ENCODE results near the gene TTC23. TPM values are rescaled to one million over a fixed set of nuclear protein-coding genes. Genes with fewer than 3 reads are reported as not detected.

The TTC23 gene
- total RNA-seq, 1 donor: 28.5 TPM

- no peak overlapping the region for H3K4me3 ChIP-seq (ENCODE audit: low read depth, low read length)
- TF ChIP-seq, protein P1, sequence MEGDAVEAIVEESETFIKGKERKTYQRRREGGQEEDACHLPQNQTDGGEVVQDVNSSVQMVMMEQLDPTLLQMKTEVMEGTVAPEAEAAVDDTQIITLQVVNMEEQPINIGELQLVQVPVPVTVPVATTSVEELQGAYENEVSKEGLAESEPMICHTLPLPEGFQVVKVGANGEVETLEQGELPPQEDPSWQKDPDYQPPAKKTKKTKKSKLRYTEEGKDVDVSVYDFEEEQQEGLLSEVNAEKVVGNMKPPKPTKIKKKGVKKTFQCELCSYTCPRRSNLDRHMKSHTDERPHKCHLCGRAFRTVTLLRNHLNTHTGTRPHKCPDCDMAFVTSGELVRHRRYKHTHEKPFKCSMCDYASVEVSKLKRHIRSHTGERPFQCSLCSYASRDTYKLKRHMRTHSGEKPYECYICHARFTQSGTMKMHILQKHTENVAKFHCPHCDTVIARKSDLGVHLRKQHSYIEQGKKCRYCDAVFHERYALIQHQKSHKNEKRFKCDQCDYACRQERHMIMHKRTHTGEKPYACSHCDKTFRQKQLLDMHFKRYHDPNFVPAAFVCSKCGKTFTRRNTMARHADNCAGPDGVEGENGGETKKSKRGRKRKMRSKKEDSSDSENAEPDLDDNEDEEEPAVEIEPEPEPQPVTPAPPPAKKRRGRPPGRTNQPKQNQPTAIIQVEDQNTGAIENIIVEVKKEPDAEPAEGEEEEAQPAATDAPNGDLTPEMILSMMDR (IDR thresholded peaks at IDR 0.05; ENCODE audit: insufficient read depth, low read depth, low read length): no peak
- no peak for DNase-seq (ENCODE audit: low read depth)
Measured at GRCh38 chr15:99167640-99168039, 81.7 kb downstream of the TTC23 start.

- DNase-seq (ENCODE audit: low read depth): no peak
- TF ChIP-seq, protein P1 (IDR thresholded peaks at IDR 0.05; ENCODE audit: insufficient read depth, low read depth, low read length): no peak
- H3K4me3 ChIP-seq (ENCODE audit: low read depth, low read length): no peak overlapping the region
Measured at GRCh38 chr15:99167201-99167600, 82.2 kb downstream of the TTC23 start.

DNA sequence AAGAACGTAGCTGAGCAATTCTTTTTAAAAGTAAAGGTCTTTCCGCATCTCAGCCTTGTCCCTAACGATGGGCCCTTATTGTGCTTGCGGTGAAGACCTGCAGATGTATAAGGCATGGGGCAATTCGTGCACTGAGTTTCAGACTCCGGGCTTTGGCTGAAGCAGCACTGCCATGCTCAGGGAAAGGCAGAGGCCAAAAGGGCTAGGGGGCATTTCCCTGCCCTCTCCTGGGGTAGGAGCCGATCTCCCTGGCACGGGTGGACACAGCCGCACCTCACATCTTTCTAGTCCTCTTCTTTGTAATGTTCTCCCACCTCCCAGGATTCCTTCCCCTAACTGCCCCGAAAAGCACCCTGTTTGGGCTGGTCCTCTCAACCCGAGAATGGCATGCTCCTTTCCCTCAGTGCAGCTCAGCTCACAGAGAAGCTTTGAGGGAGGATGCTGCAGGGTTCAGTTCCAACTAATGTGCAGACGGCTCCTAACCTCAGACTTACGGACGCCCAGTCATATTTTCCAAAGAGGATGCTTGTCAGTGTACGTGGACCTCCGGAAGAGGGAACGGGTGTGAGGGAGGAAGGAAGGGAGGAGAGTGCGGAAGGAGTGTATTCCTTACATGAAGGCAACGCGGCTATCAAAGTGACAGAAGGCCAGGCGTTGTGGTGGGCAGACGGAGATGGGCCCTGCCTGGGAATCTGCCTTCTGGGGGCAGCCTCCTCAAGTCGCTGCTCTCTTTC, 83.3 kb downstream of the TTC23 start:
- TF ChIP-seq, protein P1 (IDR thresholded peaks at IDR 0.05; ENCODE audit: insufficient read depth, low read depth, low read length): no peak
- DNase-seq (ENCODE audit: low read depth): no peak
- H3K4me3 ChIP-seq (ENCODE audit: low read depth, low read length): no peak overlapping the region

- H3K4me3 ChIP-seq (ENCODE audit: low read depth, low read length): no peak overlapping the region
- DNase-seq (ENCODE audit: low read depth): no peak
- TF ChIP-seq, protein P1 (IDR thresholded peaks at IDR 0.05; ENCODE audit: insufficient read depth, low read depth, low read length): no peak
Measured at GRCh38 chr15:99165020-99165790, 84.2 kb downstream of the TTC23 start.

- H3K4me3 ChIP-seq (ENCODE audit: low read depth, low read length): no peak overlapping the region
- TF ChIP-seq, protein P1 (IDR thresholded peaks at IDR 0.05; ENCODE audit: insufficient read depth, low read depth, low read length): no peak
- no peak for DNase-seq (ENCODE audit: low read depth)
Measured at GRCh38 chr15:99164119-99164518, 85.3 kb downstream of the TTC23 start.

- no peak for DNase-seq (ENCODE audit: low read depth)
- H3K4me3 ChIP-seq (ENCODE audit: low read depth, low read length): no peak overlapping the region
- TF ChIP-seq, protein P1 (IDR thresholded peaks at IDR 0.05; ENCODE audit: insufficient read depth, low read depth, low read length): no peak
Measured at GRCh38 chr15:99163271-99164062, 85.9 kb downstream of the TTC23 start.

All from fibroblast of villous mesenchyme (primary cell).